Hematopoietic multipotent progenitor cell treated with erythropoietin and hydrocortisone succinate and interleukin-3 and kit ligand, for 17 days (in vitro differentiated cells): ENCODE results near the gene APEX1.
"Not testable (repeated sequence)": the region's sequence is repeated elsewhere in the genome, so short reads cannot be mapped to it uniquely, and the experiment has no call there.

ENCODE experiments used
- DNase-seq: peaks from one replicate; pipeline ENCODE4 v3.0.0-alpha.2; 2015; ENCODE audit warnings: low spot score

APEX1 gene

GRCh38 chr14:20435582-20436362 is 19.3 kb upstream of the APEX1 start, which contains the start of gene KLHL33:
TSS of gene KLHL33 (minus strand) at chr14:20436166. CDS start at chr14:20435811, 355 bp downstream.
- DNase-seq: no peak

- DNase-seq: no peak
Measured at GRCh38 chr14:20436363-20436755, 18.7 kb upstream of the APEX1 start.

GRCh38 chr14:20438664-20439063 is 16.4 kb upstream of the APEX1 start:
- DNase-seq: no peak

- DNase-seq: no peak
Measured at GRCh38 chr14:20440465-20440864, 14.6 kb upstream of the APEX1 start.

- no peak for DNase-seq
Measured at GRCh38 chr14:20440882-20441281, 14.1 kb upstream of the APEX1 start.

GRCh38 chr14:20441461-20441860 is 13.6 kb upstream of the APEX1 start:
- DNase-seq: no peak

GRCh38 chr14:20443650-20444049 is 11.4 kb upstream of the APEX1 start:
- not testable (repeated sequence) for DNase-seq

GRCh38 chr14:20446889-20447288 is 8.1 kb upstream of the APEX1 start:
- DNase-seq: no peak

- not testable (repeated sequence) for DNase-seq
Measured at GRCh38 chr14:20452831-20453230, 2.2 kb upstream of the APEX1 start.

GRCh38 chr14:20455355-20456300 is 602 bp downstream of the APEX1 start:
- DNase-seq: no peak

- no peak for DNase-seq
Measured at GRCh38 chr14:20456971-20457370, 1.9 kb downstream of the APEX1 start.

GRCh38 chr14:20458031-20458789 is 3.2 kb downstream of the APEX1 start:
- DNase-seq: no peak

- DNase-seq: peak; percentile 83
Measured at GRCh38 chr14:20460458-20461224, 5.6 kb downstream of the APEX1 start.

GRCh38 chr14:20461225-20462141 is 6.5 kb downstream of the APEX1 start, which contains the start of gene PIP4P1:
TSS of gene PIP4P1 (minus strand) at chr14:20461434. CDS start at chr14:20461325, 109 bp downstream.
- peak; percentile 100 for DNase-seq

- DNase-seq: no peak
Measured at GRCh38 chr14:20468764-20469241, 13.8 kb downstream of the APEX1 start.

- peak; percentile 97 for DNase-seq
Measured at GRCh38 chr14:20469242-20469889, 14.3 kb downstream of the APEX1 start, which contains the start of gene PNP. TSS of gene PNP (plus strand) at chr14:20469406. CDS start at chr14:20469525, 119 bp downstream.

- DNase-seq: peak; percentile 84
Measured at GRCh38 chr14:20469890-20470602, 15.0 kb downstream of the APEX1 start.

- no peak for DNase-seq
Measured at GRCh38 chr14:20470603-20470901, 15.5 kb downstream of the APEX1 start.
